Activated CD8-positive, alpha-beta memory T cell treated with anti-CD3 and anti-CD28 coated beads, Interleukin-2, amount 50 U/mL, for 24 hours (primary cell): ENCODE results near the gene CCT8L2.
"Not testable (repeated sequence)": the region's sequence is repeated elsewhere in the genome, so short reads cannot be mapped to it uniquely, and the experiment has no call there.

Experiments
- DNase-seq: peaks from one replicate; pipeline ENCODE4 v3.0.0-alpha.2; 2020; ENCODE audit errors: extremely low read depth

The CCT8L2 gene

GRCh38 chr22:16594026-16594425 is 1.4 kb upstream of the CCT8L2 start:
- DNase-seq, result no peak

- DNase-seq, result not testable (repeated sequence)
Observed at GRCh38 chr22:16592231-16592630, 379 bp downstream of the CCT8L2 start.

- DNase-seq, result not testable (repeated sequence)
Observed at GRCh38 chr22:16591136-16591535, 1.5 kb downstream of the CCT8L2 start.

- no peak for DNase-seq
Observed at GRCh38 chr22:16586991-16587390, 5.6 kb downstream of the CCT8L2 start.

- DNase-seq, result no peak
Observed at GRCh38 chr22:16586170-16586569, 6.4 kb downstream of the CCT8L2 start.

- DNase-seq, result not testable (repeated sequence)
Observed at GRCh38 chr22:16580872-16581271, 11.7 kb downstream of the CCT8L2 start.

- DNase-seq, result not testable (repeated sequence)
Observed at GRCh38 chr22:16569240-16569834, 23.3 kb downstream of the CCT8L2 start.

- no peak for DNase-seq
Observed at GRCh38 chr22:16568425-16568758, 24.2 kb downstream of the CCT8L2 start.

- not testable (repeated sequence) for DNase-seq
Observed at GRCh38 chr22:16567617-16568424, 24.8 kb downstream of the CCT8L2 start.

GRCh38 chr22:16566421-16567151 is 26.0 kb downstream of the CCT8L2 start:
- not testable (repeated sequence) for DNase-seq

- not testable (repeated sequence) for DNase-seq
Observed at GRCh38 chr22:16565585-16566420, 26.8 kb downstream of the CCT8L2 start.

GRCh38 chr22:16564837-16565584 is 27.6 kb downstream of the CCT8L2 start:
- DNase-seq, result not testable (repeated sequence)

GRCh38 chr22:16563555-16564520 is 28.8 kb downstream of the CCT8L2 start:
- no peak for DNase-seq

- no peak for DNase-seq
Observed at GRCh38 chr22:16562711-16563554, 29.7 kb downstream of the CCT8L2 start.

GRCh38 chr22:16561093-16561658 is 31.4 kb downstream of the CCT8L2 start:
- DNase-seq, result not testable (repeated sequence)

GRCh38 chr22:16560651-16561050 is 32.0 kb downstream of the CCT8L2 start:
- not testable (repeated sequence) for DNase-seq

GRCh38 chr22:16559996-16560395 is 32.6 kb downstream of the CCT8L2 start:
- not testable (repeated sequence) for DNase-seq
